Left kidney (tissue), 2 donors: ENCODE measurements around the gene APLN. TPM values are rescaled to one million over a fixed set of nuclear protein-coding genes. Genes with fewer than 3 reads are reported as not detected.

Experiments
- DNase-seq: peaks from one replicate; pipeline ENCODE4 v3.0.0-alpha.2; 2013
- polyA plus RNA-seq: library from polyadenylated mRNA; unstranded; fragments of 120-200 nt; gene quantifications from one replicate; pipeline ENCODE4 v1.2.1, GENCODE V29; 2013; ENCODE audit not compliant: insufficient read length

The APLN gene
- polyA plus RNA-seq, 1 donor: 4.4 TPM

- DNase-seq: no peak
These were observed 12.8 kb downstream of the APLN start for GRCh38 chrX:129641941-129642340.

DNA sequence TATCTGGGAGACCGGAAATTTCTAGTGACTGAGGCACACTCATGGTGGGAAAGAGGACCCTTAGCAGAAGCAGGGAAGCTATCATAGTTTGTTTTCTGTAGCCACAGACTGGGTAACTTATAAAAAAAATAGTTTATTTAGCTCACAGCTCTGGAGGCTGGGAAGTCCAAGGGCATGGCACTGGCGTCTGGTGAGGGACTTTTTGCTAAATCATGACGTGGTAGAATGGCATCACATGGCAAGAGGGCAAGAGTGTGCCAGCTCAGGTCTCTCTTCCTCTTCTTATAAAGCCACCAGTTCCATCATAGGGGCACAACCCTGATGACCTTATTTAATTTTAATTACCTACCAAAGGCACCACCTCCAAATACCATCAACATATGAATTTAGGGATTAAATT lies 13.3 kb downstream of the APLN start:
- DNase-seq: no peak

GRCh38 chrX:129640737-129641136 lies 14.0 kb downstream of the APLN start:
- DNase-seq: no peak

DNA sequence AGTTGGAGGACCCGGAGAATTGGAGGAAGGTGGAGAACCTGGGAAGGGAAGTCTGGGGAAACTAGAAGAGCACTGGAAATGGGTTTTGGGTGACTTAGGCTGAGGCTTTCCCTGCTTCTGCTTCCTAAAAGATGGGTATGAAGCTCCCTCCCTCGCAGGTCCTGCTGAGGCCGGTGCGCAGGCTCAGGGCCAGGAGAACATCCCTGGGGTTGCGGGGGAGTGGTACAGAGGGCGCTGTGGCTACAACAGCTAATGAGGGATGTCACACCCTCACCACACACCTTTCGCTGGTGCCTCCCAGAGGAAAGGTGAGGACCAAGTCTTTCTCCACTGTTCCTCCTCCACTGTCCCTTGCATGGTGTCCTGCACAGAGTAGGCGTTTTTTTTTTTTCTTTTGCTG lies 15.8 kb downstream of the APLN start:
- no peak for DNase-seq

DNA sequence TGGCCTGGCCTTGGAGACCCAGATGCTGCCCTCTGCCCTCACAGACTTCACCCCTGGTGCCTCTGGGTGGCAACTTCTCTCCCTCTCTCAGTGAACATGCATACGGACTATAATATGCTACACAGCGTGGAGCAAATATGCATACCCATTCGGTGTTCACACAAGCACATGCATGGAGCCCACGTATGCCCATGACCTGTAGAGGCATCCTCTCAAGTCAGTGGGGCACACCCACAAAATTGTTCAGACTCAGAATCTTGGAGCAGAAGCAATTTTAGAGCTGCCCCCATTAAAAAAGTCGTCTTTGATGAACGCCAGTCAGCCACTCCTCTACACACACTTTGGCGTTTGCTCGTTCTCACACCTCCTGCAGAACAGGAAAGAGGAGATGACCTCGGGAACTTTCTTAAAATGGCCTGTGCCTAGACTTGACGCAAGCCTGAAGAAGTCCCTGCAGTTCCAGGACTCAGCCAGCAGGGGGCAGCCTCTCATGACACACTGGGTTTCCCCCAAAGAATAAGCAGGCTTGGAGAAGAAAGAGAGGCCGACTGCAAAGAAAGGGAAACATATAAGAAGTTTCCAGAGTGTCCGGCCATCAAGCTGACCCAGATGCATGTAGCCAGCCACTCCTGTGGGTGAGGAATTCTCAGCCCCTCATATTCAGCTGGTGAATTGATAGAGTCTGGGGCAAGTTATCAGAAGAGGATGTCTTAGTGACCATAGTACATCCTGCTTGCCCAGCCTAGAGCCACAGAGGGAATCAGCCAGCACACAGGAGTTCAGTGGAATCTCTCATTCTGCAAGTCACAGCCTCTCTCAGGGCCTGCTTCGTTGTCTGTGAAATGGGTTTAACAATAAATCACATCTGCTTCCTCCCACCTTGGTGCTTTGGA lies 17.3 kb downstream of the APLN start:
- DNase-seq: peak; percentile 65

DNA sequence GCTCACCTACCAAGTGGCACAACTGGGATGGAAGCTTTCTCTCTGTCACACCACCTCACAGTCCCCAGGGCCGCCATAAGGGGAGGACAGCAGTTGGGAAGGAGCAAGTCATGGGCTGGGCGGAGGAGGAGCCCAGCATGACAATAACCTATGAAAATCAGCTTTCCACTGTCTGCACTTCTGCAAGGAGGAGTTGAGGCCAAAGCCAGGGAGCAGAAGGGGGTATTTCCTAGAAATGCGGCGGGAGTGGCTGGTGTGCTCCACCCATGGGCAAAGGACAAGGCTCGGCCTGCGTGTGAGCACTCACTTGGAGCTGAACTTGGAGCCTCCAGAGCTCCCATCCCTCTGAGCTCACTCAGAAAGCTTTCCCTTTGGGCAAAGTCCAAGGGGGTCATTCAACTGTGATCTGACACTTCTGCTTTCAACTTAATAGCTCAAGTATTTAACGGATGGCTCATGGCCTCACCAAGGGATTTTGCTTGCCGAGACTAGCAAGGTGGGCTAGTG lies 18.5 kb downstream of the APLN start:
- DNase-seq: no peak

DNA sequence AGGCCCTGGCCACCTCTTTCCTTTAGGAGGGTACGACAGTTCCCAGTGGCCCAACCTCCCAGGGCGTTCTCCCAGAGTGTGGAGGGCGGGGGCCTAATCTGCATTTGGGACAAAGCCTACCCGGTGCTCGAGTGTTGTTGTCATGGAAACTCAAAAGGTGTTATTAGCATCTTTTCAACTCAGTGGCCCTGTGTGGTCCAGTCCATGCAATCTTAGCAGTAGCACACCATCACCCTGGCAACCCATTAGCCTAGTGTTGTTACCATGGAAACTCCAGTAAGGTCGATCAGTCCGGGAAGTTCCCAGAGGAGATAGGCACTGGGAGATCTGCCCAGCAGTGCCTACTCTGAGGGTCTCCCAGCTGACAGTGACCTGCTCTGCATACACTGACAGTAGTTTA lies 20.2 kb downstream of the APLN start:
- DNase-seq: no peak

DNA sequence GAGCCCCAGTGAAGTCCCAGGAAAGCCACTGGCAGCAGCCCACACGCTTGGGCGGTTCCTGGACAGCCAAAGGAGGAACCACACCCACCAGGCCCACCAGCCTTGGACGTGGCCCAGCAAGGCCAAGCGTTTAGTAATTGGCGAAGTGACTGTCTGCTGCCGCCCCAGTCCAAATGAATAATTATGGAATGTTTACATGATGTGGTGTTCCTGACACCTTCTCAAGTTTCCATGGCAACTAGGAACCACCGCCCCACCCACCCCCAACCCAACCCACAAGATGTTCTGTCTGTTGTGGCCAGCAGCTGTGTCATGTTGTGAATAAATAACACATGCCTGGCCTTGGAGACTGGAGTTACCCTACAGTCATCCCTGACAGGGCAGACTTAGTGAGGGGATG lies 22.3 kb downstream of the APLN start:
- DNase-seq: no peak

GRCh38 chrX:129631849-129632248 lies 22.9 kb downstream of the APLN start:
- DNase-seq: no peak

DNA sequence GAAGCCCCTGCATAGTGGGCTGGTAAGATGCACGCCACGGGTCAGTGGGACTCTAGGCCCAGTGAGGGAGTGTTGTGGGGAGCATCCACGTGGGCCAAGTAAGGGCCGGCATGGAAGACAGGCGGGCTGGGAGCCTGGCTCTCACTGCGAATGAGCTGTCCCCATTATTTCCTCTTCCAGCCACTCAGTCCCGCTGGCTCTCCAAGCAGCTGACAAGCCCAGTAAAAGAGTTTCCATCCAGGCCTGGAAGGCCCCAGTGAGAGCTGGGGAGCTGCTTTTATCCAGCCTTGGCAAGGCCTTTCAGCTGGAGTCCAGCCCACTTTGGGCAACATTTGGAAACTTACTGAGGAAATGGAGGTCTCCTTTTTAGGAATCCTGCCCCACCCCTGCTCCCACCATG lies 24.9 kb downstream of the APLN start:
- no peak for DNase-seq

DNA sequence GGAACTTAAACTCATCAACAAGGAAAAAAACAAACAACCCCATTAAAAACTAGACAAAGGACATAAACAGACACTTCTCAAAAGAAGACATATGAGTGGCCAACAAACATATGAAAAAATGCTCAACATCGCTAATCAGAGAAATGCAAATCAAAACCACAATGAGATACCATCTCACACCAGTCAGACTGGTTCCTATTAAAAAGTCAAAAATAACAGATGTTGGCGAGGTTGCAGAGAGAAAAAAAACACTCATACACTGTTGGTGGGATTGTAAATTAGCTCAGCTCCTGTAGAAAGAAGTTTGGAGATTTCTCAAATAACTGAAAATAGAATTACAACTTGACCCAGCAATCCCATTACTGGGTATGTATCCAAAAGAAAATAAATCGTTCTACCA lies 28.7 kb downstream of the APLN start:
- no peak for DNase-seq

GRCh38 chrX:129622757-129623301 lies 31.9 kb downstream of the APLN start:
- DNase-seq: no peak

GRCh38 chrX:129618997-129619396 lies 35.8 kb downstream of the APLN start:
- DNase-seq: no peak

- DNase-seq: no peak
These were observed 37.3 kb downstream of the APLN start for GRCh38 chrX:129617420-129617819.

DNA sequence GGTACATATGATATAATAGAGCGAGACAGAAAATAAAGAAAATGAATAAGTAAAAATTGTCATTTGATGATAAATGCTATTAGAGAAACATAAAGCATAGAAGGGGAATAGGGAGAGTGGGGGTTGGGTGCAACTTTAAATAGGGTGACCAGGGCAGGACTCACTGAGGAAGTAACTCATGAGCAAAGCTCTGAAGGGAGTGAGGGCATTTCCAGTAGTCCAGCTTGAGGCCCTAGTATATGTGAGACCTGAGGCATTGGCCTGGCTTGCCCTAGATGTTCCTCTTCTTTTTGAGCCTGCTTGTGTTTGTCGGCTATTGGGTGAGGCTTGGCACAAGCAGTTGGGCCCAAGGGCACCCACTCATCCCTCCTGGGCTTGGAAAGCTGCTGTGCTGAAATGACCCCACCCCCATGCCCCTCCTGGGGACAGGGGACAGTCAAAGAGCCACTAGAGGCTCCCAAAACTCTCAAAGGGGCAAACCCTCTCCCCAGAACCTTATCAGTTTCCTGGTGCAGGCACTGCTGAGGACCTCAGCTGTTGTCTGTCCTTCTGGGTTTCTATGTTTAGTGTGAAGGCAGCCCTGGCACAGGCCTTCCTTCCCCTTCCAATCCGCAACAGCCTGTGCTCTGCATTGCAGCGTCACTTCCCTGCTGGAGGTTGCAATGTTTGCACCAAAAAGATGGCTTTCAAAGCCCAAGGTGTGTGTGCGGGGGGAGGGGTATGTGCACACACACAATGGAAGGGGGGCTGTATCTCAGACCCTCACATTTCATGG lies 40.1 kb downstream of the APLN start:
- no peak for DNase-seq

- DNase-seq: no peak
These were observed 41.2 kb downstream of the APLN start for GRCh38 chrX:129613596-129613995.

DNA sequence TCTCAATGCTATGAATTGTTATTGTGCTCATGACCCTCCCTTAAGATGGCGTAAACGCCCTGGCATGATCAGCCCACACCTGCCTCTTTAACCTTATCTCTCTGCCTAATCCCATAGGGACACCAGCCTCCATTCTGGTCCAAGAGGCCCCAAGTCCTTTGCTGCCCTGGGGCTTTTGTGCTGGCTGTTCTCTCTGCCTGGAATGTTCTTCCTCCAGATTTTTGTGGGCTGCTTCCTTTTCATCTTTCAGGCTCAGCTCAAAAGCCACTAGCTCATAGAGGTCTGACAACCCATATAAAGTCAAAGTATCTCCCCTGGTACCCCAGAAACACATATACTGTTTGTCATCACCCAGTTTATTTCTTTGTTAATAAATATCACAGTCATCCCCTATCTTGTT lies 42.4 kb downstream of the APLN start:
- DNase-seq: no peak

GRCh38 chrX:129609395-129609794 lies 45.4 kb downstream of the APLN start:
- DNase-seq: no peak

GRCh38 chrX:129608496-129608895 lies 46.3 kb downstream of the APLN start:
- no peak for DNase-seq

DNA sequence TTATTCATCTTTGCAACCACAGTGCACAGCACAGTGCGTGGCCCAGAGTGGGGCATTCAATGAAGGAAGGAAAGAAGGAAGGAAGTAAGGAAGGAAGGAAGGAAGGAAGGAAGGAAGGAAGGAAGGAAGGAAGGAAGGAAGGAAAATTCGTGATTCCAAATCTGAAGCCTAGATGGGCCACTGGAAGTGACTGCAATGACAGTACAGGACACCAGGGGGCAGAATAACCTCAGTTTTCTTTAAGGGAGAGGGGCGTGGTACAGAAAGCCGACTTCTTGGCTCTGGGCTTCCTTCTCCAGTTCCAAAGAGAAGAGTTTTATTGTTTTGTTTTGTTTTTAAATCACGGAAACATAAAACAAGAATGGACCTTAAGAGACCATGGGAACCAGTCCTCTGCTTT lies 47.8 kb downstream of the APLN start:
- peak; percentile 57 for DNase-seq

DNA sequence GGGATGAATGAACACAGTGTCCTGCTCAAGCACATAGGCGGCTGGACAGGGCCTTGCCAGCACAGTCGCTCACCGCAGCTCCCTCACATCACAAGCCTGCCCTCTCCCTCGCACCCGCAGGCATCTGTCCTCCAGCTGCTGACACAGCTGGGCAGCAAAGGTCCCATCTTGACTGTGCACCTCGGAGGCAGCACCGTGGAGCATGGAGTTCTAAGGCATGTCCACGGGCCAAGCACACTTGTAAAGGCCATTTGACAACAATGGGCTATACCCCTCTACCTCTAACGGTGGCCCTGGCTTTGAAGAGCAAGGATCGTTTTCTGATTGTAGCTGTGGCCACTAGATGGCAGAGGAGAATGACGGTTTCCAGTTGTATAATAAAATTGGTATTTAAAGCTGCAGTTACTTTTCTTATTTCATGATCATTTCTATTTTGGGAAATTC lies 53.8 kb downstream of the APLN start:
- DNase-seq: no peak

GRCh38 chrX:129599996-129600395 lies 54.8 kb downstream of the APLN start:
- DNase-seq: no peak

DNA sequence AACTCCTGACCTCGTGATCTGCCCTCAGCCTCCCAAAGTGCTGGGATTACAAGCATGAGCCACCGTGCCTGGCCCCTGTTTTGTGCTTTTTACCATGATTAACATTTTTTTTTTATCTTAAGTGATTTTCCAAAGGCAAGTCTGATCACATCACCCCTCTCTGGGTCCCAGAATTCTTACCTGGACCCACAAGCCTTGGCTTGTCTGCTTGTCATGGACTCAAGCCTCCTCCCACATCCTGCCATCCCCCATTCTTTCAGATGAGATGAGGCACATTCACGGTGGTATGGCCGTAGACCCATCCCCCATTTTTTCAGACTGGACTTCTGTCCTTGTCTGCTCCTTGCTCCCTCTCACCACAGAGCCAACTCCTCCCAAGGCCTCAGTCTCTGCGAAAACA lies 55.3 kb downstream of the APLN start:
- no peak for DNase-seq
